Eye (tissue), 1 donor: ENCODE data around the gene IKZF3.
A peak's percentile ranks its signal among the peaks of the same experiment; 100 is the strongest.
"Not testable (repeated sequence)": the region's sequence is repeated elsewhere in the genome, so short reads cannot be mapped to it uniquely, and the experiment has no call there.

Experiments
- DNase-seq: peaks from one replicate; pipeline ENCODE4 v3.0.0-alpha.2; 2015

Gene IKZF3

GRCh38 chr17:39777534-39778365 lies 86.4 kb downstream of the IKZF3 start:
- no peak for DNase-seq

- DNase-seq, result no peak
These were observed 87.9 kb downstream of the IKZF3 start for GRCh38 chr17:39776252-39776651.

GRCh38 chr17:39775031-39775430 lies 89.1 kb downstream of the IKZF3 start:
- no peak for DNase-seq

- DNase-seq, result no peak
These were observed 90.1 kb downstream of the IKZF3 start for GRCh38 chr17:39774047-39774446.

- no peak for DNase-seq
These were observed 90.9 kb downstream of the IKZF3 start for GRCh38 chr17:39772987-39773934.

- DNase-seq, result no peak
These were observed 91.7 kb downstream of the IKZF3 start for GRCh38 chr17:39772415-39772814.

GRCh38 chr17:39769974-39770587 lies 94.0 kb downstream of the IKZF3 start:
- no peak for DNase-seq

GRCh38 chr17:39767147-39767546 lies 97.0 kb downstream of the IKZF3 start:
- DNase-seq, result no peak

GRCh38 chr17:39765766-39766165 lies 98.3 kb downstream of the IKZF3 start:
- no peak for DNase-seq

GRCh38 chr17:39765175-39765574 lies 98.9 kb downstream of the IKZF3 start:
- no peak for DNase-seq

GRCh38 chr17:39764171-39764570 lies 99.9 kb downstream of the IKZF3 start:
- not testable (repeated sequence) for DNase-seq

- DNase-seq, result peak; percentile 53
These were observed 100.9 kb downstream of the IKZF3 start for GRCh38 chr17:39763051-39763820.

GRCh38 chr17:39761861-39762496 lies 102.1 kb downstream of the IKZF3 start:
- no peak for DNase-seq

GRCh38 chr17:39759204-39759603 lies 104.9 kb downstream of the IKZF3 start:
- DNase-seq, result no peak

- no peak for DNase-seq
These were observed 105.9 kb downstream of the IKZF3 start for GRCh38 chr17:39757931-39758873.

- no peak for DNase-seq
These were observed 106.9 kb downstream of the IKZF3 start for GRCh38 chr17:39757176-39757662.

GRCh38 chr17:39756380-39757079 lies 107.6 kb downstream of the IKZF3 start:
- DNase-seq, result no peak

- no peak for DNase-seq
These were observed 108.3 kb downstream of the IKZF3 start for GRCh38 chr17:39755554-39756379.

GRCh38 chr17:39754958-39755553 lies 109.1 kb downstream of the IKZF3 start:
- DNase-seq, result peak; percentile 47
